ENCODE data around the gene ANKS6. TPM values are rescaled to one million over a fixed set of nuclear protein-coding genes. Genes with fewer than 3 reads are reported as not detected.

The ANKS6 gene
- total RNA-seq, 2 experiments from 2014 or later: 11.8 to 12.2 TPM

DNA sequence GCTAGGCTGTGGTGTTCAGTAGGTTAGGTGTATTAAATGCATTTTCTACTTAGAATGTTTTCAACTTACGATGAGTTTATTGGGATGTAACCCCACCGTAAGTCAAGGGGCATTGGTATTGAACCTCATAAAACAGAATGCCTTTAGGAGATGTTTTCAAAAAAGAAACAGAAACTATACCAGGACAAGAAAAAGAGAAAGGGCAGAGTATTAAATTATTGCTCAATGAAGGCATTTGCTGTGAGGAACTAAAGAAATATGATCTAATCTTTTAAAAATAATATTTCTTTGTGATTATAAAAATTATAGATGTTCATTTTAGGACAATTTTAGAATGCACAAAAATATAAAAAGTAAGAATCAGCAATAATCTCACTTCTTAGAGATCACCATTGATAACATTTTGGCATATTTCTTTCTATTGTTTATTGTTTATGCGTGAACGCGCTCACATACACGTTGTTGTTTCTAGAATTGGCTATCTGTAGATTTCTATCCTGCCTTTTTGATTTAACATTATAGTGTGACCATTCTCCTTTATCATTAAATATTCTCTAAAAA, 19.1 kb upstream of the ANKS6 start:
- Mint-ChIP-seq H3K36me3 (ENCODE audit: low read depth) (peaks cover 12% of the 10 kb centered on the region), H3K27ac (no peak overlapping the region), H3K27me3 (no peaks in the 10 kb centered on the region), H3K9me3 (no peaks in the 10 kb centered on the region), H3K4me3 (no peak overlapping the region), H3K4me1 (ENCODE audit: low read depth) (no peaks in the 10 kb centered on the region)
- no peaks in the 10 kb centered on the region for H3K27me3 ChIP-seq (ENCODE audit: control insufficient read depth in 1 of 2, insufficient read depth in 2 of 2, low read length in 2 of 2)
- peaks cover 0 to 4% of the 10 kb centered on the region in 2 experiments for H3K9me3 ChIP-seq (ENCODE audit: control insufficient read depth in 1 of 2, insufficient read depth in 1 of 2, low read length in 2 of 2)
- no peaks in the 10 kb centered on the region for H3K4me1 ChIP-seq (ENCODE audit: insufficient read depth, low read length)
- no peak overlapping the region for H3K27ac ChIP-seq (ENCODE audit: low read depth in 1 of 2, low read length in 2 of 2)
- DNase-seq (no peak), ATAC-seq (ENCODE audit: poor library complexity) (no peak)
- POLR2A ChIA-PET: no interaction called here
- H3K36me3 ChIP-seq (ENCODE audit: insufficient read depth, low read length): no peaks in the 10 kb centered on the region
- intact Hi-C loops (cut with DNase I, micrococcal nuclease): no loop called here
- TF ChIP-seq, protein P1, sequence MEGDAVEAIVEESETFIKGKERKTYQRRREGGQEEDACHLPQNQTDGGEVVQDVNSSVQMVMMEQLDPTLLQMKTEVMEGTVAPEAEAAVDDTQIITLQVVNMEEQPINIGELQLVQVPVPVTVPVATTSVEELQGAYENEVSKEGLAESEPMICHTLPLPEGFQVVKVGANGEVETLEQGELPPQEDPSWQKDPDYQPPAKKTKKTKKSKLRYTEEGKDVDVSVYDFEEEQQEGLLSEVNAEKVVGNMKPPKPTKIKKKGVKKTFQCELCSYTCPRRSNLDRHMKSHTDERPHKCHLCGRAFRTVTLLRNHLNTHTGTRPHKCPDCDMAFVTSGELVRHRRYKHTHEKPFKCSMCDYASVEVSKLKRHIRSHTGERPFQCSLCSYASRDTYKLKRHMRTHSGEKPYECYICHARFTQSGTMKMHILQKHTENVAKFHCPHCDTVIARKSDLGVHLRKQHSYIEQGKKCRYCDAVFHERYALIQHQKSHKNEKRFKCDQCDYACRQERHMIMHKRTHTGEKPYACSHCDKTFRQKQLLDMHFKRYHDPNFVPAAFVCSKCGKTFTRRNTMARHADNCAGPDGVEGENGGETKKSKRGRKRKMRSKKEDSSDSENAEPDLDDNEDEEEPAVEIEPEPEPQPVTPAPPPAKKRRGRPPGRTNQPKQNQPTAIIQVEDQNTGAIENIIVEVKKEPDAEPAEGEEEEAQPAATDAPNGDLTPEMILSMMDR (IDR thresholded peaks at IDR 0.05): no peak
- CTCF ChIA-PET: no interaction called here
- no peak overlapping the region for H3K4me3 ChIP-seq (ENCODE audit: low read length)

DNA sequence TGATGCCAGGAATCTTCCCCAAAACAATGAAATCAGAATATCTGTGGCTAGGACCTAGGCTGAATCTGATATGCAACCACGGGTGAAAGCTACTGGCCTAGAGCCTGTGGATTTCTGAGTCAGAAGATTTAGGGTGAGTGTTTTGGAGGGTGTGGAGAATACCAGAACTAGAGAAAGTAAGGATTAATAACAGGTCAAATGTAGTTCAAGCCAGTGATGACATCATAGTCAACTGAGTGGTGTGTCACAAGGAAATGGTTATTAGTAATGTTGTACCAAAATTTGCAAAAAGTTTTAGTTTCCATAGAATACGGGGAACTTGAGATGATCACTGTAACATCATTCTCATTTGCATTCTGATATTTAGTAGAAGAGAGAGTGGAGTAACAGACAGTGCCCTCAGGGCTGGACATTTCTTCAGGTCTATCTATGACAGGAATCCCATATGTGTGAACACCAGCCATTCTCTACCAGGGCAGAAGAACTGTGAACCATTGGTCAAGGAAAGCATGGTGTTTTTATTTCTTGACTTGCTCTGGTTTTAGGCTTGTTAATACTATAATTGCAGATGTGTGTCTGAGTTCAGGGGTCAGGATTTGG, 14.8 kb upstream of the ANKS6 start:
- peaks cover 0 to 5% of the 10 kb centered on the region in 2 experiments for H3K27me3 ChIP-seq (ENCODE audit: control insufficient read depth in 1 of 2, insufficient read depth in 2 of 2, low read length in 2 of 2)
- Mint-ChIP-seq H3K27ac (no peak overlapping the region), H3K36me3 (ENCODE audit: low read depth) (no peaks in the 10 kb centered on the region), H3K27me3 (no peaks in the 10 kb centered on the region), H3K4me1 (ENCODE audit: low read depth) (peaks cover 27% of the 10 kb centered on the region), H3K9me3 (no peaks in the 10 kb centered on the region), H3K4me3 (no peak overlapping the region)
- H3K36me3 ChIP-seq (ENCODE audit: insufficient read depth, low read length): no peaks in the 10 kb centered on the region
- no peak for DNase-seq
- ChIA-PET CTCF (no interaction called here), POLR2A (interaction anchor here (5.4 kb wide), 1 partner anchor 14 kb away, joined by 15 read pairs; the partner anchor contains the start of gene ANKS6)
- TF ChIP-seq, protein P1 (IDR thresholded peaks at IDR 0.05): no peak
- no peak for ATAC-seq (ENCODE audit: poor library complexity)
- peaks cover 20% of the 10 kb centered on the region for H3K4me1 ChIP-seq (ENCODE audit: insufficient read depth, low read length)
- no peak overlapping the region for H3K4me3 ChIP-seq (ENCODE audit: low read length)
- no peak overlapping the region for H3K27ac ChIP-seq (ENCODE audit: low read depth in 1 of 2, low read length in 2 of 2)
- intact Hi-C loops (cut with DNase I, micrococcal nuclease): no loop called here
- H3K9me3 ChIP-seq (ENCODE audit: control insufficient read depth in 1 of 2, insufficient read depth in 1 of 2, low read length in 2 of 2): no peaks in the 10 kb centered on the region

DNA sequence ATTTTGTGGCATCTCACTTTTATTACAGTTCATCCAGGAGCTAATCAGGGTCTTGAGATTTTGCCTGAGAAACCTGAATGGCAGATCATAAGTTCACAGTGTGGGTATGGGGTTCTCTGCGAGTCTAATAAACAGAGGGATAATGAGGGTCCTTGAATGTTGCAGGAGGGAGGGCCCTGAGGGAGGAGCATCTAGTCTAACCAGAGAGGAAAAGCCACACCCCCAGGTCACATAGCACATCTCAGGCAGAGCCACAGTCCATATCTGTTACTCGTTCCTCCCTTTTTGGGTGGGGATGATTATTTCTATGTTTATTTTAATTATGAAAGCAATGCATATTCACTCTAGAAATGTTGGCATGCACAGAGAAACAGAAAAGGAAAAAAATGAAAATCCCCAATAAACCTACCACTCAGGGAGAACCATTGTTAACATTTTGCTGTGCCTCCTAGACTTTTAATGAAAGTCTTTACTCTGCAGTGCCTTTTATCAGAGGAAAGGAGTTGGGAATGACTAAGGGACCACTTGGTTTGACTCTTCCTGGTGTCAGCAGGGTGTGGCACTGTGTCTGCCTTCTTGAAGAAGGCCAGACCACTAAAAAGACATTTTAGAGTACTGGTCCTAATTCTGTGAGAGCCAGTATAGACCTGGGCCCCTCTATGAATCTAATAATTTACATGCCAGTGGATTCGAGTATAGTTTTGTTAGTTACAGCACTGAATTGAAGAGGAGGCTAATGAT, 13.9 kb upstream of the ANKS6 start:
- H3K36me3 Mint-ChIP-seq (ENCODE audit: low read depth): no peaks in the 10 kb centered on the region
- Histone ChIP-seq H3K36me3 (ENCODE audit: insufficient read depth, low read length) (no peaks in the 10 kb centered on the region), H3K27me3 (ENCODE audit: control insufficient read depth in 1 of 2, insufficient read depth in 2 of 2, low read length in 2 of 2) (peaks cover 0 to 5% of the 10 kb centered on the region in 2 experiments), H3K9me3 (ENCODE audit: control insufficient read depth in 1 of 2, insufficient read depth in 1 of 2, low read length in 2 of 2) (no peaks in the 10 kb centered on the region), H3K4me3 (ENCODE audit: low read length) (no peak overlapping the region), H3K27ac (ENCODE audit: low read depth in 1 of 2, low read length in 2 of 2) (no peak overlapping the region), H3K4me1 (ENCODE audit: insufficient read depth, low read length) (peaks cover 20% of the 10 kb centered on the region)
- H3K27ac Mint-ChIP-seq: no peak overlapping the region
- no peaks in the 10 kb centered on the region for H3K9me3 Mint-ChIP-seq
- peaks cover 27% of the 10 kb centered on the region for H3K4me1 Mint-ChIP-seq (ENCODE audit: low read depth)
- intact Hi-C loops (cut with DNase I, micrococcal nuclease): no loop called here
- ATAC-seq (ENCODE audit: poor library complexity) (no peak), DNase-seq (no peak)
- no peaks in the 10 kb centered on the region for H3K27me3 Mint-ChIP-seq
- POLR2A ChIA-PET: interaction anchor here (5.4 kb wide), 1 partner anchor 13 kb away, joined by 15 read pairs; the partner anchor contains the start of gene ANKS6
- H3K4me3 Mint-ChIP-seq: peak overlapping the region; percentile 88
- CTCF ChIA-PET: interaction anchor here (1.3 kb wide), 1 partner anchor 13 kb away, joined by 3 read pairs; no protein-coding TSS in a partner anchor
- TF ChIP-seq, protein P1 (IDR thresholded peaks at IDR 0.05): no peak

Data from CD4-positive, alpha-beta T cell (primary cell).